GM19468 (cell line): ENCODE measurements around the gene SLC25A33.
"Not testable (repeated sequence)": the region's sequence is repeated elsewhere in the genome, so short reads cannot be mapped to it uniquely, and the experiment has no call there.

ENCODE experiments used
- ATAC-seq: cut with Tn5 transposase; IDR thresholded peaks from one replicate; pipeline ENCODE4 v1.9.1; 2021; ENCODE audit warnings: mild to moderate bottlenecking, moderate library complexity, moderate number of reproducible peaks; ENCODE audit not compliant: unreplicated experiment; ENCODE audit errors: extremely low read depth

SLC25A33 gene, protein sequence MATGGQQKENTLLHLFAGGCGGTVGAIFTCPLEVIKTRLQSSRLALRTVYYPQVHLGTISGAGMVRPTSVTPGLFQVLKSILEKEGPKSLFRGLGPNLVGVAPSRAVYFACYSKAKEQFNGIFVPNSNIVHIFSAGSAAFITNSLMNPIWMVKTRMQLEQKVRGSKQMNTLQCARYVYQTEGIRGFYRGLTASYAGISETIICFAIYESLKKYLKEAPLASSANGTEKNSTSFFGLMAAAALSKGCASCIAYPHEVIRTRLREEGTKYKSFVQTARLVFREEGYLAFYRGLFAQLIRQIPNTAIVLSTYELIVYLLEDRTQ

DNA sequence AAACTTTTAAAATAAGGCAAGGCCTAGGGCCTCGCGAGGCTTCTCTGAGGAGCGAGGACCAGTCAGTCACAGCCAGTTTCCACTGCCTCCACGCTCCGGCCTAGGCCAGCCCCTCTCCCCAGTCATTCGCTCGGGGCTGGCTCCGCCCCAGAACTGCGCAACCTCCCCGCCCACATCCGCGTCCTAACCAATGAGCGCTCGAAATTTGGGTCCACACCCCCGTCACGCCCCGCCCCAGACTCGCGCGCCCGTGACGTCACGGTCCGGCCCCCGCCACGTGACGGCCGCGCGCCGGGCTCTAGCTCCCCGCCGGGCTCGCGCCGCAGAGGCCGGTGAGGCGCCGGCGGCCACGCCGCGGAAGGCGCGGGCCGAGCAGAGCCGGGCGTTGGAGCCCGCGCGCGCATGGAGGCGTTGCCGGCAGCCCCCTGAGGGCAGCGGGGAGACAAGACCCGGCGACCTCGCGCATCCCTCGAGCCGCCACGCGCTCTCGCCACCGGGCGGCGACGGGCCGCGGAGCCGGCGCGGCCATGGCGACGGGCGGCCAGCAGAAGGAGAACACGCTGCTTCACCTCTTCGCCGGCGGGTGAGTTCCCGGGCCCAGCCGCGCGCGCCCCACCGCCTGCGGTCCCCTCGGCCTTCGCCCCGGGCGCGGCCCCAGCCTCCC is at the start of gene SLC25A33:
SLC25A33 (plus strand) TSS at position 301 of the 664 bp plus-strand sequence; CDS start at position 528, 227 bp downstream.
- ATAC-seq = peak; percentile 96

GRCh38 chr1:9490605-9491339 is 48.5 kb upstream of the SLC25A33 start:
- no peak for ATAC-seq

- no peak for ATAC-seq
These were observed 45.9 kb upstream of the SLC25A33 start for GRCh38 chr1:9493326-9493725.

DNA sequence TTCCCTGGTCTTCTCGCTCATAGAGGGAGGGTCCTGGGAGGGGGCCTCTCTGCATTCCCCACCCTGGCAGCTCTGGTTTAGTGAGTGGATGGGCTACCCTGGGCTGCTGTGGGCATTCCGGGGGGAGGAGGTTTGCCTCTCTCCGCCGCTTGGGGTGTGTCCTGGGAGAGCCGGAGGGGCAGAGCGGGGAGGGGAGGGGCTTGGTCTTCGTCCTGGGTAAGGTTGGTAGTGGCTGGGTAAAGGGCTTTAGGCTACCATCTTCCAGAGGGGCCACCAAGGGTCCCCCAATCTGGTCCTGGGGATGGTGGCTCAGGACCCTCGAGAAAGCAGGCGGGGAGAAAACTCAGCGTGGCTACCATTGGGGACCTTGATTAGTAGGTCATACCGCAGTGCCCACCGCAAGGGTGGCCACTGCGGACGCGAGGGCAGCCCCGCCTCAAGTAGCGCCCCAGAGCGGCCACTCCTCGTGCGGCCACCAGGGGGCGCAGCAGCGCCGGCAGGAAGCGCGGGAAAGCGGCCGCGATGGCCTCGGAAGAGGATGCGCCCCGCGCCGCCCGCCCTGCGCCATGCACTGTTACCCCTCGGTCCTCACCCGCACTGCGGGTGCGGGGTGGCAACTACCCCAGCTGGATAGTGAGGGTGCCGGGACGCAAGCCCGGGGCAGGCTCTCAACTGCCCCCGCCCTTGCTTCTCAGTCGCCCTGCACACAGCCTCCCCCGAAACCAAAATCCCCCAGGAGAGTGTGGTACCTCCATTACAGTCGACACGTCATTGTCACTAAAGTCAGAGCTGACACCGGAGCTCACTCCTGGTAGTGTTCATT is 44.1 kb upstream of the SLC25A33 start:
- ATAC-seq = no peak

DNA sequence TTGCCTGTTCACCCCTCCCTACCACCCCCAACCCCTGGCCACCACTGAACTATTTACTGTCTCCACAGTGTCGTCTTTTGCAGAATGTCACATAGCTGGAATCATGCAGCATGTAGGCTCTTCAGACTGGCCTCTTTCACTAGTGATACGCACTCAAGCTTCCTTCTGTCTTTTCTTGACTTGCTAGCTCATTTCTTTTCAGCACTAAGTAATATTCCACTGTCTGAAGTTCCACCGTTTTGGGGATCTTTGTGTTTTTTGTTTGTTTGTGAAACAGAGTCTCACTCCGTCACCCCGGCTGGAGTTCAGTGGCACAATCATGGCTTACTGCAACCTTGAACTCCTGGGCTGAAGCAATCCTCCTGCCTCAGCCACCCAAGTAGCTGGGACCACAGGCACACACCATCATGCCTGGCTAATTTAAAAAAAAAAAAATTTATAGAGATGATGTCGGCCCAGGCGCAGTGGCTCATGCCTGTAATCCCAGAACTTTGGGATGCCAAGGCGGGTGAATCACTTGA is 43.4 kb upstream of the SLC25A33 start:
- no peak for ATAC-seq

DNA sequence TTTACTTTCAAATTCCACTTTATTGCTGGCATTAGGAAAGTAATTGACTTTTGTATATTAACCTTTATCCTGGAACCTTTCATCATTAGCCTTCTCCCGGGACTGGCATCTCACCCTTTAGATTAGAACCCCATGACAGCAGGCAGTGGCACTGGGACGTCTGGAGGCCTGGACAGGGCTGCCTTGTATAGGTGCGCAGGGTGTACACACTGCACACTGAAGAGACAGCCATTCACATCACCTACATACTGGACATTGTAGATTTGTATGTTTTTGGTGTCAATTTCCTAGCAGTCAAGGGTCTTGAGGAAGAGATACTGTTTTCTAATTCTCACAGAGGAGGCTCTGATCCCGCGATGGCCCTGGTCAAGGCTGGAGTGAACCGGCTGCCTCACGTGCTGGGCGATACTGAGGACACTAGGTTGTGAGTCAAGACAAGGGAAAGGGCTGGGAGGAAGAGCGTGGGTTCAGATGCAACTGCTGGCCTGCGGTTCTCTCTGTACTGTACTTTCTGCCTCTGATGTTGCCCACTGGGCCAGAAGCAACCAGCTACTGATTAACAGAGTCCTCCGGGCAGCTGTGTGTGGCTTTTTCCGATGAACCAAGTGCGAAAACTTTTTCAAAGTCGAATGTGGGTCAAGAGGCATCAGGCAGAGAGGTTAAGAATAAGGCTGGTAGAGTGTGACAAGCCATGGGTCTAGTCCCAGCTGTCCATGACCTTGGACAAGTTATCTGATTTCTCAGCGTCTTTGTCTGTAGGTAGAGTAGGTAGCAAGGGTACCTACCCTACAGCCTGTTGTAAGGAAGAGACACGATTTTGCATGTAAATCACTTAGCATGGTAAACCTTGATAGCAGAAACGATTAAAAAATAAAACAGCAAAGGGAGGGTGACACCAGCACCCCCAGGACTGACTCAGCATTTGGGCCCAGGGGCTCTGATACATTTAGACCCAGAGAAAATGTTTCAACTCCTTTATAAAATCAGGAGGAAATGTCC is 38.2 kb upstream of the SLC25A33 start:
- no peak for ATAC-seq

DNA sequence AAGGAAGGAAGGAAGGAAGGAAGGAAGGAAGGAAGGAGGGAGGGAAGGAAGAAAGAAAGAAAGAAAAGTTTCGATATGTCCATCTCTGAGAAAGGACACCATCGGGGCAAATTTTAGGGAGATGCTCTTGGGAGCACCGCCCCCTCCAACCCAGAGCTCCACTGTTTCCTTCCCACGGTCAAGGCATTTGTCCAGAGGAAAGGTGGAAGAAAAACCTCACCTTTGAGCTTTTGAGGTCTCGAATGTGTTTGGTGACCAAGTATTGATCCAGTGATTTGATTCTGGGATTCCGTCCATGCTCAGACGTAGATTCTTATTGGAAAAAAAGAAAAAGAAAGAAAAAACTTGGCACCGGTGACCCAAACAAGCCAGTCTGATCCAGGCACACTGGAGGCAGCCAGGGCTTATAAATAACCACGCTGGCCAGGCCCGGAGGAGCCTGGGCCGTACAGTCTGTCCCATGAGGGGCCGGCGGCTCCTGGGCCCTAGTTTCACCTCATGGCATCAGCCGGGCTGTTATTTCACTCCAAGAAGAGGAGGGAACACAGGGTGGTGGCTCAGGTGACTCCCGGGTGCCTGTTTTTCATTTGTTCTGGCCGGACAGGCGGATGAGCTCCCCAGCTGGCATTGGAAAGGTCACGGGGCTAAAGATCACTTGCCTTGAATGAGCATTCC is 36.1 kb upstream of the SLC25A33 start:
- ATAC-seq = no peak

- ATAC-seq = no peak
These were observed 34.1 kb upstream of the SLC25A33 start for GRCh38 chr1:9505143-9505542.

GRCh38 chr1:9506901-9507300 is 32.4 kb upstream of the SLC25A33 start:
- no peak for ATAC-seq

DNA sequence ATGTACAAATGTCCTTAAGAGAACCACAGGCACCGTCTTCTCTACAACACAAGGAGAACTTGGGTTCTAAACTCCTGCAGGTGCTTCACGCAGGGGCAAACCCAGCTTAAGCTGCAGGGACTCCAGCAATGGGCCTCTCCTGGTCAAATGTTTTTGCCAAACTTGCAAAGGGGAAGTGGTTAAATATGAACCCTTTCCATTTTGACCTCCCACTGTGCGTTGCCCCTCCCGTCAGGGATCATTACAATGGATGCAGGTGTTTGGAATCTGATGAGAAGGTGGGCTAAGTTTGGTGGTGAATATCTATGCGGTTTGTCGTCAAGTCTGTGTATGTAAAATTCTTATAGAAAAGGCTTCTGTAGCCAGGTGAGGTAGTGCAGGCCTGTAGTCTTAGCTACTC is 29.1 kb upstream of the SLC25A33 start:
- no peak for ATAC-seq

DNA sequence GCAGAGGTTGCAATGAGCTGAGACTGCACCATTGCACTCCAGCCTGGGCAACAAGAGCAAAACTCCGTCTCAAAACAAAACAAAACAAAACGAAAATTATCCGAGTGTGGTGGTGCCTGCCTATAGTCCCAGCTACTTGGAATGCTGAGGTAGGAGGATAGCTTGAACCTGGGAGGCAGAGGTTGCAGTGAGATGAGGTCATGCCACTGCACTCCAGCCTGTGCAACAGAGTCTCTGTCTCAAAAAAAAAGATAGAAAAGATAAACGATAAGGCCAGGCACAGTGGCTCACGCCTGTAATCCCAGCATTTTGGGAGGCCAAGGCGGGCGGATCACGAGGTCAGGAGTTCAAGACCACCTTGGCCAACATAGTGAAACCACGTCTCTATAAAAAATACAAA is 23.7 kb upstream of the SLC25A33 start:
- ATAC-seq = not testable (repeated sequence)

DNA sequence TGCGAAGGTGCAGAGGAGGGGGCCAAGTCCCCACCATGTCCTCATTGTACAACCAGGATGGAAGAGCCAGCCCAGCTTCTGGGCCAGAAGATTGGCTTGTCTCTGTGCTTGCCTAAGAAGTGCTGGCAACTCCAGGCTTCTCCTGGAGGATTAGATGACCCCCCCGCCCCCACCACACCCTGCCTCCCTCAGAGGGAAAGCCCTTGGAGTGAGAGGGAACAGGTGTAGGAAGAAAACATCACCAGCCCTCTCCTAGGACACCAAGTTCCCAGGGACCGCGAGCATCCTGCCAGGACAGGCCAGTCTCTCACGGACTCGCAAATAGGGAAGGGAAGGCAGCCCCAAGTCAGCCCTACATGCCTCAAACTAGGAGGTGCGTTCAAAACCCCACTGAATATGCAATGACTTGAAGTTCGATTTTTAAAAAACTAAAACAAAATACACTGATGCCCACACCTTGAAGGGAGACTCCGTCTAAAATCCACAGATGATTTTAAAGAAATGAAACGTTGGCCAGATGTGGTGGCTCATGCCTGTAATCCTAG is 20.7 kb upstream of the SLC25A33 start:
- ATAC-seq = no peak

GRCh38 chr1:9520411-9520810 is 18.9 kb upstream of the SLC25A33 start:
- ATAC-seq = no peak

GRCh38 chr1:9529190-9529589 is 10.1 kb upstream of the SLC25A33 start:
- no peak for ATAC-seq

DNA sequence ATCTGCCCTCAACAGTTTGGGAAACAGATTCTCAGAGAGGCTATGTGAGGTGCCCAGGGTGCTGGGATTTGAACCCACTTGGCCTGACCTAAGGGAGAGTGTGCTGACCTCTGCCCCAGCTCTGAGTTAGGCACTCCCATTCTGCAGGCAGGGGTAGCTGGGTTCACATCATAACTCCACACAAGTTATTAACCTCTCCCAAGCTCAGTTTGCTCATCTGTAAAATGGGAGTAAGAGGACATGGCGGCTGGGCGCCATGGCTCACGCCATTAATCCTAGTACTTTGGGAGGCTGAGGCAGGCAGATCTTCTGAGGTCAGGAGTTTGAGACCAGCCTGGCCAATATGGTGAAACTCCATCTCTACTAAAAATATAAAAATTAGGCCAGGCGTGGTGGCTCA is 8.9 kb upstream of the SLC25A33 start:
- ATAC-seq = no peak

- no peak for ATAC-seq
These were observed 4.3 kb upstream of the SLC25A33 start for GRCh38 chr1:9534953-9535352.

GRCh38 chr1:9536301-9536700 is 3.0 kb upstream of the SLC25A33 start:
- ATAC-seq = no peak
